ENCODE results near the gene INO80D. TPM values are rescaled to one million over a fixed set of nuclear protein-coding genes. Genes with fewer than 3 reads are reported as not detected.
"Not testable (repeated sequence)": the region's sequence is repeated elsewhere in the genome, so short reads cannot be mapped to it uniquely, and the experiment has no call there.

The INO80D gene
- total RNA-seq, 2 experiments from 2014 or later: 25.4 to 26.5 TPM

GRCh38 chr2:206077879-206078278 lies 8.1 kb downstream of the INO80D start:
- H3K27me3 Mint-ChIP-seq, H3K9me3 Mint-ChIP-seq, POLR2A ChIA-PET, H3K27ac Mint-ChIP-seq, H3K4me3 Mint-ChIP-seq, DNase-seq: not testable (repeated sequence)
- Mint-ChIP-seq H3K36me3 (ENCODE audit: low read depth) (peaks cover 12% of the 10 kb centered on the region), H3K4me1 (peaks cover 14% of the 10 kb centered on the region)
- CTCF ChIA-PET: interaction anchor here (0.7 kb wide), 1 partner anchor 90 kb away, joined by 3 read pairs; no protein-coding TSS in a partner anchor

GRCh38 chr2:206075113-206075512 lies 10.9 kb downstream of the INO80D start:
- H3K4me1 Mint-ChIP-seq: peaks cover 12% of the 10 kb centered on the region
- no peaks in the 10 kb centered on the region for H3K9me3 Mint-ChIP-seq
- DNase-seq: no peak
- no peak overlapping the region for H3K27ac Mint-ChIP-seq
- no peaks in the 10 kb centered on the region for H3K27me3 Mint-ChIP-seq
- CTCF ChIA-PET: no interaction called here
- peaks cover 21% of the 10 kb centered on the region for H3K36me3 Mint-ChIP-seq (ENCODE audit: low read depth)
- POLR2A ChIA-PET: no interaction called here
- H3K4me3 Mint-ChIP-seq: no peak overlapping the region

- ChIA-PET POLR2A (interaction anchor here (0.9 to 1.5 kb wide), 2 partner anchors 12 to 25 kb away, joined by 3 read pairs; no protein-coding TSS in a partner anchor), CTCF (no interaction called here)
- Mint-ChIP-seq H3K9me3 (no peaks in the 10 kb centered on the region), H3K36me3 (ENCODE audit: low read depth) (peaks cover 18% of the 10 kb centered on the region), H3K4me1 (peaks cover 9% of the 10 kb centered on the region), H3K27ac (no peak overlapping the region), H3K27me3 (no peaks in the 10 kb centered on the region), H3K4me3 (no peak overlapping the region)
- no peak for DNase-seq
These were observed 14.2 kb downstream of the INO80D start for GRCh38 chr2:206071807-206072206.

- CTCF ChIA-PET: no interaction called here
- DNase-seq: no peak
- peaks cover 9% of the 10 kb centered on the region for H3K4me1 Mint-ChIP-seq
- no peak overlapping the region for H3K27ac Mint-ChIP-seq
- no peaks in the 10 kb centered on the region for H3K9me3 Mint-ChIP-seq
- POLR2A ChIA-PET: no interaction called here
- no peaks in the 10 kb centered on the region for H3K27me3 Mint-ChIP-seq
- peaks cover 21% of the 10 kb centered on the region for H3K36me3 Mint-ChIP-seq (ENCODE audit: low read depth)
- no peak overlapping the region for H3K4me3 Mint-ChIP-seq
These were observed 16.6 kb downstream of the INO80D start for GRCh38 chr2:206069417-206069816.

- H3K4me3 Mint-ChIP-seq: no peak overlapping the region
- peaks cover 13% of the 10 kb centered on the region for H3K4me1 Mint-ChIP-seq
- H3K36me3 Mint-ChIP-seq (ENCODE audit: low read depth): peaks cover 25% of the 10 kb centered on the region
- no peaks in the 10 kb centered on the region for H3K27me3 Mint-ChIP-seq
- H3K27ac Mint-ChIP-seq: no peak overlapping the region
- CTCF ChIA-PET: no interaction called here
- DNase-seq: no peak
- H3K9me3 Mint-ChIP-seq: no peaks in the 10 kb centered on the region
- POLR2A ChIA-PET: no interaction called here
These were observed 17.8 kb downstream of the INO80D start for GRCh38 chr2:206068207-206068606.

- Mint-ChIP-seq H3K9me3 (no peaks in the 10 kb centered on the region), H3K4me3 (no peak overlapping the region), H3K36me3 (ENCODE audit: low read depth) (peaks cover 27% of the 10 kb centered on the region), H3K27me3 (no peaks in the 10 kb centered on the region), H3K27ac (no peak overlapping the region), H3K4me1 (peaks cover 7% of the 10 kb centered on the region)
- ChIA-PET POLR2A (no interaction called here), CTCF (interaction anchor here (0.6 kb wide), 1 partner anchor 28 kb away, joined by 4 read pairs; no protein-coding TSS in a partner anchor)
- DNase-seq: no peak
These were observed 21.9 kb downstream of the INO80D start for GRCh38 chr2:206064077-206064476.

- Mint-ChIP-seq H3K4me1 (peaks cover 7% of the 10 kb centered on the region), H3K36me3 (ENCODE audit: low read depth) (peaks cover 27% of the 10 kb centered on the region), H3K27me3 (no peaks in the 10 kb centered on the region), H3K4me3 (no peak overlapping the region), H3K27ac (no peak overlapping the region), H3K9me3 (no peaks in the 10 kb centered on the region)
- DNase-seq: no peak
- CTCF ChIA-PET: no interaction called here
- POLR2A ChIA-PET: no interaction called here
These were observed 22.3 kb downstream of the INO80D start for GRCh38 chr2:206063635-206064034.

GRCh38 chr2:206062724-206063123 lies 23.2 kb downstream of the INO80D start:
- peaks cover 7% of the 10 kb centered on the region for H3K4me1 Mint-ChIP-seq
- no peaks in the 10 kb centered on the region for H3K27me3 Mint-ChIP-seq
- no peak overlapping the region for H3K4me3 Mint-ChIP-seq
- DNase-seq: no peak
- ChIA-PET POLR2A (no interaction called here), CTCF (no interaction called here)
- H3K9me3 Mint-ChIP-seq: no peaks in the 10 kb centered on the region
- no peak overlapping the region for H3K27ac Mint-ChIP-seq
- peaks cover 31% of the 10 kb centered on the region for H3K36me3 Mint-ChIP-seq (ENCODE audit: low read depth)

GRCh38 chr2:206056286-206056685 lies 29.7 kb downstream of the INO80D start:
- CTCF ChIA-PET: no interaction called here
- Mint-ChIP-seq H3K36me3 (ENCODE audit: low read depth) (peaks cover 34% of the 10 kb centered on the region), H3K27ac (no peak overlapping the region), H3K9me3 (no peaks in the 10 kb centered on the region), H3K27me3 (no peaks in the 10 kb centered on the region), H3K4me3 (no peak overlapping the region), H3K4me1 (peaks cover 2% of the 10 kb centered on the region)
- POLR2A ChIA-PET: no interaction called here
- no peak for DNase-seq

GRCh38 chr2:206054952-206055351 lies 31.0 kb downstream of the INO80D start:
- peaks cover 39% of the 10 kb centered on the region for H3K36me3 Mint-ChIP-seq (ENCODE audit: low read depth)
- no peak for DNase-seq
- no peaks in the 10 kb centered on the region for H3K27me3 Mint-ChIP-seq
- ChIA-PET CTCF (no interaction called here), POLR2A (no interaction called here)
- H3K4me3 Mint-ChIP-seq: no peak overlapping the region
- no peaks in the 10 kb centered on the region for H3K9me3 Mint-ChIP-seq
- peaks cover 2% of the 10 kb centered on the region for H3K4me1 Mint-ChIP-seq
- H3K27ac Mint-ChIP-seq: no peak overlapping the region

GRCh38 chr2:206051912-206052311 lies 34.1 kb downstream of the INO80D start:
- H3K36me3 Mint-ChIP-seq (ENCODE audit: low read depth): peaks cover 43% of the 10 kb centered on the region
- POLR2A ChIA-PET: no interaction called here
- no peak for DNase-seq
- CTCF ChIA-PET: no interaction called here
- peaks cover 2% of the 10 kb centered on the region for H3K4me1 Mint-ChIP-seq
- no peaks in the 10 kb centered on the region for H3K27me3 Mint-ChIP-seq
- no peak overlapping the region for H3K4me3 Mint-ChIP-seq
- H3K27ac Mint-ChIP-seq: no peak overlapping the region
- no peaks in the 10 kb centered on the region for H3K9me3 Mint-ChIP-seq

GRCh38 chr2:206049392-206049791 lies 36.6 kb downstream of the INO80D start:
- Mint-ChIP-seq H3K27me3 (no peaks in the 10 kb centered on the region), H3K9me3 (no peaks in the 10 kb centered on the region), H3K4me3 (no peak overlapping the region), H3K4me1 (peaks cover 3% of the 10 kb centered on the region), H3K27ac (no peak overlapping the region), H3K36me3 (ENCODE audit: low read depth) (peaks cover 43% of the 10 kb centered on the region)
- DNase-seq: no peak
- POLR2A ChIA-PET: no interaction called here
- CTCF ChIA-PET: no interaction called here

- DNase-seq: no peak
- H3K27ac Mint-ChIP-seq: no peak overlapping the region
- H3K4me3 Mint-ChIP-seq: no peak overlapping the region
- H3K4me1 Mint-ChIP-seq: peaks cover 3% of the 10 kb centered on the region
- ChIA-PET CTCF (no interaction called here), POLR2A (interaction anchor here (1.4 kb wide), 1 partner anchor 41 kb away, joined by 6 read pairs; the partner anchor contains the start of gene INO80D)
- H3K36me3 Mint-ChIP-seq (ENCODE audit: low read depth): peaks cover 51% of the 10 kb centered on the region
- no peaks in the 10 kb centered on the region for H3K9me3 Mint-ChIP-seq
- H3K27me3 Mint-ChIP-seq: no peaks in the 10 kb centered on the region
These were observed 40.7 kb downstream of the INO80D start for GRCh38 chr2:206045251-206045650.

- DNase-seq: no peak
- Mint-ChIP-seq H3K4me3 (no peak overlapping the region), H3K27ac (no peak overlapping the region), H3K36me3 (ENCODE audit: low read depth) (peaks cover 61% of the 10 kb centered on the region), H3K4me1 (peaks cover 2% of the 10 kb centered on the region), H3K9me3 (peaks cover 3% of the 10 kb centered on the region), H3K27me3 (no peaks in the 10 kb centered on the region)
- POLR2A ChIA-PET: interaction anchor here (0.9 kb wide), 1 partner anchor 45 kb away, joined by 3 read pairs; the partner anchor contains the start of gene INO80D
- CTCF ChIA-PET: no interaction called here
These were observed 45.4 kb downstream of the INO80D start for GRCh38 chr2:206040525-206040924.
